A549 (cell line): ENCODE measurements around the gene GPS1. TPM values are rescaled to one million over a fixed set of nuclear protein-coding genes. Genes with fewer than 3 reads are reported as not detected.

Experiments
- ATAC-seq, 2 experiments: fragments of 200-7000 bp in 1 of 2; fragments of >200 bp in 1 of 2; cut with Nextera tagmentation in 1 of 2; cut with Tn5 transposase in 1 of 2; 3 replicates each; pipeline versions ENCODE4 v1.8.0 to v1.9.1; 2018 to 2020; ENCODE audit warnings: mild to moderate bottlenecking in 1 of 2, moderate library complexity in 1 of 2
- CTCF ChIA-PET: fragments of 300-600 bp; sonication (Branson Sonifier 250); formaldehyde crosslinking; extraction: SDS; loops from one replicate; lab custom pipeline; 2021; ENCODE audit warnings: antibody characterized with exemption, inconsistent platforms; lab: Yijun Ruan, JAX
- POLR2A ChIA-PET: fragments of 350-600 bp; formaldehyde crosslinking; extraction: SDS; loops from one replicate; lab custom pipeline; 2021; ENCODE audit warnings: antibody characterized with exemption, inconsistent platforms; lab: Yijun Ruan, JAX
- DNase-seq, 2 experiments: peaks; one replicate each; pipeline versions ENCODE4 v3.0.0 to v3.0.0-alpha.2; 2011 to 2016; ENCODE audit warnings: low read depth in 1 of 2, low spot score in 1 of 2
- FAIRE-seq: peaks from 2 replicates; lab custom pipeline; 2011; peaks lifted over from hg19 to GRCh38; lab: Jason Lieb, UNC
- H3K27ac ChIP-seq, 2 experiments: fragments of >200 bp; sonication (Bioruptor Twin); formaldehyde crosslinking; 3 replicates each; pipeline ENCODE4 v1.5.1; 2016 to 2017
- H3K4me1 ChIP-seq: fragments of >200 bp; sonication (Bioruptor Twin); formaldehyde crosslinking; 3 replicates; pipeline ENCODE4 v1.6.1; 2016
- H3K4me2 ChIP-seq: fragments of >200 bp; sonication (Bioruptor Twin); formaldehyde crosslinking; 3 replicates; pipeline ENCODE4 v1.6.1; 2016
- H3K4me3 ChIP-seq: fragments of >200 bp; sonication (Bioruptor Twin); formaldehyde crosslinking; 3 replicates; pipeline ENCODE4 v1.5.1; 2016
- H3K9me3 ChIP-seq: fragments of >200 bp; sonication (Bioruptor Twin); formaldehyde crosslinking; 3 replicates; pipeline ENCODE4 v1.6.1; 2016
- CHD4 ChIP-seq: fragments of 200-600 bp; sonication (generic); IDR thresholded peaks from 2 replicates; pipeline ENCODE4 v1.6.1; 2016; ENCODE audit warnings: antibody characterized with exemption, mild to moderate bottlenecking, borderline replicate concordance
- GATA3 ChIP-seq: IDR thresholded peaks from 2 replicates; pipeline ENCODE4 v1.6.1; 2012; ENCODE audit warnings: borderline replicate concordance
- HOXA7 ChIP-seq: fragments of 250-450 bp; sonication (Bioruptor Pico); IDR thresholded peaks from 2 replicates; pipeline ENCODE4 v1.5.0; 2020; ENCODE audit warnings: mild to moderate bottlenecking, moderate library complexity
- HOXB5 ChIP-seq: fragments of 250-450 bp; sonication (Bioruptor Pico); IDR thresholded peaks from 2 replicates; pipeline ENCODE4 v1.5.0; 2020; ENCODE audit warnings: mild to moderate bottlenecking, moderate library complexity
- JUNB ChIP-seq: fragments of >200 bp; sonication (Bioruptor Twin); formaldehyde crosslinking; IDR thresholded peaks from 2 replicates; pipeline ENCODE4 v1.6.1; 2016
- KDM1A ChIP-seq: fragments of 200-600 bp; sonication (generic); IDR thresholded peaks from 2 replicates; pipeline ENCODE4 v1.6.1; 2016; ENCODE audit warnings: low read depth, mild to moderate bottlenecking
- MAFK ChIP-seq: fragments of 450-650 bp; IDR thresholded peaks from 2 replicates; pipeline ENCODE4 v1.6.1; 2014; ENCODE audit not compliant: partially characterized antibody
- NPAS2 ChIP-seq: fragments of 250-450 bp; sonication (Bioruptor Pico); IDR thresholded peaks from 2 replicates; pipeline ENCODE4 v1.8.0; 2022; ENCODE audit warnings: mild to moderate bottlenecking, moderate library complexity, borderline replicate concordance
- PHF8 ChIP-seq: fragments of 200-600 bp; sonication (generic); IDR thresholded peaks from 2 replicates; pipeline ENCODE4 v1.6.1; 2016; ENCODE audit warnings: low read depth, mild to moderate bottlenecking, antibody characterized with exemption, moderate library complexity, borderline replicate concordance
- POLR2A ChIP-seq: IDR thresholded peaks from 2 replicates; pipeline ENCODE4 v1.6.1; 2012; ENCODE audit warnings: mild to moderate bottlenecking, low read length
- RAD21 ChIP-seq, 2 experiments: fragments of >200 bp in 1 of 2; sonication (Bioruptor Twin) in 1 of 2; formaldehyde crosslinking in 1 of 2; IDR thresholded peaks in 1 of 2; conservative IDR thresholded peaks in 1 of 2; 2 replicates in 1 of 2; 3 replicates in 1 of 2; pipeline ENCODE4 v1.6.1; 2012 to 2018; ENCODE audit warnings: inconsistent platforms in 1 of 2
- TP53 ChIP-seq: fragments of 250-450 bp; sonication (Bioruptor Pico); IDR thresholded peaks from 2 replicates; pipeline ENCODE4 v1.5.0; 2021; ENCODE audit warnings: mild to moderate bottlenecking, moderate library complexity
- ZFP36 ChIP-seq: fragments of 450-650 bp; IDR thresholded peaks from 2 replicates; pipeline ENCODE4 v1.6.1; 2014; ENCODE audit warnings: borderline replicate concordance; ENCODE audit not compliant: partially characterized antibody
- WGBS: methylation state at CpG from one replicate; pipeline ENCODE4 v1.1.6; 2017; ENCODE audit errors: missing lambda C conversion rate; 5-methylcytosine and 5-hydroxymethylcytosine counted together
- polyA plus RNA-seq, 4 experiments: library from polyadenylated mRNA; depleted of rRNA in 3 of 4; stranded (reverse); fragments of >200 nt; fragmentation: RNase III in 1 of 4; extraction: RNeasy Plus Mini Kit Qiagen cat#74134 plus additional on column Dnase treatment in 1 of 4; gene quantifications; 2 replicates in 3 of 4; 3 replicates in 1 of 4; pipeline ENCODE4 v1.2.3, GENCODE V29; 2011 to 2017
- TF ChIP-seq, protein P1 (sequence below): IDR thresholded peaks from 2 replicates; pipeline ENCODE4 v1.6.1; 2012; ENCODE audit warnings: low read depth, borderline replicate concordance
- TF ChIP-seq, protein P2 (sequence below): fragments of >200 bp; sonication (Bioruptor Twin); formaldehyde crosslinking; IDR thresholded peaks from 2 replicates; pipeline ENCODE4 v1.6.1; 2016
- TF ChIP-seq, protein P3 (sequence below): fragments of 250-450 bp; sonication (Bioruptor Pico); IDR thresholded peaks from 2 replicates; pipeline ENCODE4 v1.5.0; 2020; ENCODE audit warnings: low read depth, mild to moderate bottlenecking, moderate library complexity
- TF ChIP-seq, protein P4 (sequence below): fragments of 250-450 bp; sonication (Bioruptor Pico); IDR thresholded peaks from 2 replicates; pipeline ENCODE4 v1.5.0; 2021; ENCODE audit warnings: mild to moderate bottlenecking, moderate library complexity, borderline replicate concordance
- TF ChIP-seq, protein P5 (sequence below): fragments of 150-350 bp; IDR thresholded peaks from 2 replicates; pipeline ENCODE4 v1.6.1; 2014; ENCODE audit warnings: low read depth, mild to moderate bottlenecking, low read length

GPS1 gene
- polyA plus RNA-seq, 2 of the 4 experiments (the other 2 are of a cell fraction) = 89.4 to 126 TPM

DNA sequence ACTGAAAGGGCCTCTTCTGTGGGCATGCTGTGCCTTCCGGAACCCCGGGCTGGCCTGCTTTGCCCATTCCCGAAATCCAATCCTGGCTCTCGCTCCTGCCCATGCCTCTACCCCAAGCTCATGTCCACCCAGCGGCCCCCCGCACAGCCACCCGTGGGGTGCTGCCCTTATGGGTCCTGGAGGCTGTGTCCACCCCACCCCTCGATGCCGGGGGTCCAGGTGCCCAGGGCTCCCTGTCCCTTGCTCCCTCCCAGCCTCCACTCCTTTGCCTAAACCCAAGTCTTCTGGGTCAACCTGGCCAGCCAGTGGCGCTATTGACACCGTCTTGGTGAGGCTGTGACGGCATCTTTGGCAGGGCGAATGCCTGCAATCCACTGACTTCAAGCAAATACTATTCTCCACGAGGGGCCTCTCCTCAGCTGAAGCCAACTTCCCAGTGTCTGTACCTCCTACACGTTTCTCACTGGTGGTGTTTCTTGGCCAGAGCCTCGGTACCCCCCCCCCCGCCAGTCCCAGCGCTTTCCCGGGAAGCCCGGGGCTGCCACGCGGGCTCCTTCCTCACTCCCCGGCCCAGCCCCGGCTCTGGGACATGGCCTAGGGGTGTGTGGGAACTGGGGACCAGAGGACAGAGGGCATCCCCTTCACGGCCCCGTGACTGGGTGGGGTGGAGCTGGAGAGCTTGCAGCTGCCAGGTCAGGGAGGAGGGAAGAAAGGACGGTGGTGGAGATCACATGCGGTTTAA is 26.1 kb downstream of the GPS1 start (continued):
- TF ChIP-seq, protein P1, sequence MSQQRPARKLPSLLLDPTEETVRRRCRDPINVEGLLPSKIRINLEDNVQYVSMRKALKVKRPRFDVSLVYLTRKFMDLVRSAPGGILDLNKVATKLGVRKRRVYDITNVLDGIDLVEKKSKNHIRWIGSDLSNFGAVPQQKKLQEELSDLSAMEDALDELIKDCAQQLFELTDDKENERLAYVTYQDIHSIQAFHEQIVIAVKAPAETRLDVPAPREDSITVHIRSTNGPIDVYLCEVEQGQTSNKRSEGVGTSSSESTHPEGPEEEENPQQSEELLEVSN = no peak
- TF ChIP-seq, protein P2, sequence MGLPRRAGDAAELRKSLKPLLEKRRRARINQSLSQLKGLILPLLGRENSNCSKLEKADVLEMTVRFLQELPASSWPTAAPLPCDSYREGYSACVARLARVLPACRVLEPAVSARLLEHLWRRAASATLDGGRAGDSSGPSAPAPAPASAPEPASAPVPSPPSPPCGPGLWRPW = no peak
- TF ChIP-seq, protein P3, sequence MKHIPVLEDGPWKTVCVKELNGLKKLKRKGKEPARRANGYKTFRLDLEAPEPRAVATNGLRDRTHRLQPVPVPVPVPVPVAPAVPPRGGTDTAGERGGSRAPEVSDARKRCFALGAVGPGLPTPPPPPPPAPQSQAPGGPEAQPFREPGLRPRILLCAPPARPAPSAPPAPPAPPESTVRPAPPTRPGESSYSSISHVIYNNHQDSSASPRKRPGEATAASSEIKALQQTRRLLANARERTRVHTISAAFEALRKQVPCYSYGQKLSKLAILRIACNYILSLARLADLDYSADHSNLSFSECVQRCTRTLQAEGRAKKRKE = no peak
- TF ChIP-seq CHD4 (no peak), HOXB5 (CRISPR knock-in tag) (no peak), MAFK (no peak), POLR2A (no peak), TP53 (CRISPR knock-in tag) (0 out of 2 replicates have a peak, but pooled peaks have one; percentile 22)

DNA sequence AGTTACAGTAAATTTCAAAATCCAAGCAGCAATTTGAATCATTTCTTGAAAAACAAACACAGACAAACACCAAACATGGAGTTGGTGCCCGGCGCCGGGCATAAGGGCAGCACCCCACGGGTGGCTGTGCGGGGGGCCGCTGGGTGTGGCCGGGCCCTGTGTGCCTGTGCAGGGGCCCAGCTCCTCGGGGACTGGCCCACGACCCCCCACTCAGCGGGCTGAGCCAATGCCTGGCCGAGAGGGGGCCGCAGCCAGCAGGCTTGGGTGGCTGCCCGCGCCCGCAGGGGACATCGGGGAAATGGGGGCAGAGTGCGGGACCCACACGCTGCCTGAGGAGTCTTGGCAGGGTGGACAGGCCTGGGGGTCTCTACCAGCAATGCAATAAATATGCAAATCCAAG is 26.7 kb downstream of the GPS1 start:
- H3K9me3 ChIP-seq = no peaks in the 10 kb centered on the region
- WGBS = 90% methylated on average over 13 of the region's 18 CpGs
- TF ChIP-seq KDM1A = no peak
- no peak for TF ChIP-seq GATA3
- no peak for TF ChIP-seq ZFP36
- TF ChIP-seq MAFK = no peak
- TF ChIP-seq HOXA7 (CRISPR knock-in tag) = no peak
- no peak for TF ChIP-seq PHF8
- TF ChIP-seq, protein P1 = no peak
- no peak for FAIRE-seq
- POLR2A ChIA-PET = no interaction called here
- no peak for DNase-seq
- no peak for ATAC-seq
- H3K4me1 ChIP-seq = no peaks in the 10 kb centered on the region
- CTCF ChIA-PET = interaction anchor here (1.2 to 1.8 kb wide), 2 partner anchors 12 to 59 kb away, joined by 4 to 6 read pairs; no protein-coding TSS in a partner anchor
- no peak overlapping the region for H3K27ac ChIP-seq
- no peak overlapping the region for H3K4me3 ChIP-seq
- no peak overlapping the region for H3K4me2 ChIP-seq

DNA sequence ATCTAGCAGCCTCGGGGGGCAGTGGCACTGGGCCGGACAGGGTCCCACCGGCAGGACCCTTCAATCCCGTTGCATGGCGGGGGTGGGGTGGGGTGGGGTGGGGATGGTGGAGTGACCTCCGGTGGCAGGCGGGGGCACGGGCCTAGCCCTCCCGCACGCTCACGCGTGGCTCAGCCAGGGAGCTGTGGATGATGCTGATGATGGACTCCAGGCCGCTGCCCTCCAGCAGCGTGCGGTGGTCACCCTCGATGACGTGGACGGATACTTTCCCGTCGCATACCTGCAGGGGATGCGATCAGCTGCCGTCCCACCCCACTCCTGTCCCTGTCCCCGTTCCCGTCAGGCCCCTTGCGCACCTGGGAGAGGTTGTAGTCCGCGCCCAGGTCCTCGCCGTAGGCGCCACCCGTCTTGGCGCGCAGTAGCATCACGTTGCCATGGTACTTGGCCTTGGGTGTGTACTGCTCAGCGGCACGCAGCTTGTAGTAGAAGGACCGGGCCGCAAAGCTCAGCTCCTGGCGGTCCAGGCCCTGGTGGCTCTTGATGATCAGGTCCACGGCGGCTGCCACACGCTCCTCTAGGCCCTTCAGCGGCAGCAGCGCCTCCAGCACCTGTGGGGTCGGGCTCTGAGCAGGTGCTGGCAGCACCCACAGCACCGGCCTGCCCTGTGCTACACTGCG is 27.4 kb downstream of the GPS1 start:
- DNase-seq (no peak), FAIRE-seq (no peak), ATAC-seq (no peak)
- TF ChIP-seq KDM1A = no peak
- TF ChIP-seq JUNB = no peak
- no peak for TF ChIP-seq NPAS2
- no peak for TF ChIP-seq RAD21 (conservative IDR thresholded peaks at IDR 0.05 in 1 of 2, IDR thresholded peaks at IDR 0.05 in 1 of 2)
- TF ChIP-seq, protein P3 = no peak
- no peak for TF ChIP-seq POLR2A
- TF ChIP-seq, protein P4, sequence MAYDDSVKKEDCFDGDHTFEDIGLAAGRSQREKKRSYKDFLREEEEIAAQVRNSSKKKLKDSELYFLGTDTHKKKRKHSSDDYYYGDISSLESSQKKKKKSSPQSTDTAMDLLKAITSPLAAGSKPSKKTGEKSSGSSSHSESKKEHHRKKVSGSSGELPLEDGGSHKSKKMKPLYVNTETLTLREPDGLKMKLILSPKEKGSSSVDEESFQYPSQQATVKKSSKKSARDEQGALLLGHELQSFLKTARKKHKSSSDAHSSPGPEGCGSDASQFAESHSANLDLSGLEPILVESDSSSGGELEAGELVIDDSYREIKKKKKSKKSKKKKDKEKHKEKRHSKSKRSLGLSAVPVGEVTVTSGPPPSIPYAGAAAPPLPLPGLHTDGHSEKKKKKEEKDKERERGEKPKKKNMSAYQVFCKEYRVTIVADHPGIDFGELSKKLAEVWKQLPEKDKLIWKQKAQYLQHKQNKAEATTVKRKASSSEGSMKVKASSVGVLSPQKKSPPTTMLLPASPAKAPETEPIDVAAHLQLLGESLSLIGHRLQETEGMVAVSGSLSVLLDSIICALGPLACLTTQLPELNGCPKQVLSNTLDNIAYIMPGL (CRISPR knock-in tag) = no peak
- no peak for TF ChIP-seq CHD4
- TF ChIP-seq, protein P5, sequence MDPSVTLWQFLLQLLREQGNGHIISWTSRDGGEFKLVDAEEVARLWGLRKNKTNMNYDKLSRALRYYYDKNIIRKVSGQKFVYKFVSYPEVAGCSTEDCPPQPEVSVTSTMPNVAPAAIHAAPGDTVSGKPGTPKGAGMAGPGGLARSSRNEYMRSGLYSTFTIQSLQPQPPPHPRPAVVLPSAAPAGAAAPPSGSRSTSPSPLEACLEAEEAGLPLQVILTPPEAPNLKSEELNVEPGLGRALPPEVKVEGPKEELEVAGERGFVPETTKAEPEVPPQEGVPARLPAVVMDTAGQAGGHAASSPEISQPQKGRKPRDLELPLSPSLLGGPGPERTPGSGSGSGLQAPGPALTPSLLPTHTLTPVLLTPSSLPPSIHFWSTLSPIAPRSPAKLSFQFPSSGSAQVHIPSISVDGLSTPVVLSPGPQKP = no peak
- no peak for TF ChIP-seq MAFK
- Histone ChIP-seq H3K4me1 (no peaks in the 10 kb centered on the region), H3K4me2 (no peak overlapping the region), H3K4me3 (no peak overlapping the region), H3K9me3 (no peaks in the 10 kb centered on the region), H3K27ac (no peak overlapping the region)
- CTCF ChIA-PET = interaction anchor here (1.4 to 3.4 kb wide), 4 partner anchors 11 to 119 kb away, joined by 3 to 21 read pairs (median 4); partner anchors contain the start of gene RAC3
- 91% methylated on average over 43 of the region's 47 CpGs for WGBS
- POLR2A ChIA-PET = no interaction called here
